ENCODE results near the gene FNDC3A.

GRCh38 chr13:49084961-49085360 lies 109.2 kb downstream of the FNDC3A start:
- TF ChIP-seq CTCF (conservative IDR thresholded peaks at IDR 0.05; ENCODE audit: low read depth, low read length): no peak
- TF ChIP-seq EZH2 (IDR thresholded peaks at IDR 0.05; ENCODE audit: borderline replicate concordance, low read depth, low read length, poor library complexity, severe bottlenecking): no peak
